Fibroblast of lung (primary cell): ENCODE measurements around the gene BTBD9.

ENCODE experiments used
- EZH2 ChIP-seq: IDR thresholded peaks from 2 replicates; pipeline ENCODE4 v1.5.1; 2012; ENCODE audit warnings: low read length, control low read depth, mild to moderate bottlenecking; ENCODE audit errors: missing control alignments
- TF ChIP-seq, protein P1 (sequence below), 2 donors: IDR thresholded peaks in 1 of 2; conservative IDR thresholded peaks in 1 of 2; 1 replicate in 1 of 2; 2 replicates in 1 of 2; pipeline ENCODE4 v1.5.1; 2011 to 2012; ENCODE audit warnings: low read length in 2 of 2, control low read depth in 1 of 2, inconsistent platforms in 1 of 2, low read depth in 1 of 2, mild to moderate bottlenecking in 1 of 2

DNA sequence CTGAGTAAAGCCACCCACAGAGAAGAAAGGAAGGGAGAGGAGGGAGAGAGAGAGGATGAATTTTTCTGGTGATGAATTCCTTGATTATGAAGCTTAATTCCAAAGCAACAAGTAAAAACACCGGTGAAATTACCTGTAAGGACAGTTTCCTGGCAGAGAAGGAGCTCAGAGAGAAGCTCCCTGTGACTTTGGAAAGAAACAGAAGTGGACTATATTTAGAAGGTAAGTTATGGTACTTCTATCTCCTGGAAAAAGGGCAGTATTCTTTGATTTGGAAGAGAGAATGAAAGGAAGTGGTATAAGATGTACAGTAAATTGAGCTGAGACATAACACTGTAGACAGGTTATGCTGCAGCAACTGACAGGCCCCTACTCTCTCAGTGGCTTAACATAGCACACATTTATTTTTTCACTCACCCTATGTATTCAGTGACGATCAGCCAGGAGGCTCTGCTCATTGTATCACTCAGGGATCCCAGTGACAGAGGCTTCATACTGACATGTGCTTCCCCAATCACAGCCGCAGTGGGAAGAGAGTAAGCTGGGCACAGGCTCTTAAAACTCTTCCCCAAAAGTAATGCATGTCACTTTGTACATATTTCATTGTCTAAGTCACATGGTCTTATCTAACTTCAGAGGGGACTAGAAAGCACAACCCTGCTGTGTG is 349.5 kb downstream of the BTBD9 start:
- TF ChIP-seq, protein P1, sequence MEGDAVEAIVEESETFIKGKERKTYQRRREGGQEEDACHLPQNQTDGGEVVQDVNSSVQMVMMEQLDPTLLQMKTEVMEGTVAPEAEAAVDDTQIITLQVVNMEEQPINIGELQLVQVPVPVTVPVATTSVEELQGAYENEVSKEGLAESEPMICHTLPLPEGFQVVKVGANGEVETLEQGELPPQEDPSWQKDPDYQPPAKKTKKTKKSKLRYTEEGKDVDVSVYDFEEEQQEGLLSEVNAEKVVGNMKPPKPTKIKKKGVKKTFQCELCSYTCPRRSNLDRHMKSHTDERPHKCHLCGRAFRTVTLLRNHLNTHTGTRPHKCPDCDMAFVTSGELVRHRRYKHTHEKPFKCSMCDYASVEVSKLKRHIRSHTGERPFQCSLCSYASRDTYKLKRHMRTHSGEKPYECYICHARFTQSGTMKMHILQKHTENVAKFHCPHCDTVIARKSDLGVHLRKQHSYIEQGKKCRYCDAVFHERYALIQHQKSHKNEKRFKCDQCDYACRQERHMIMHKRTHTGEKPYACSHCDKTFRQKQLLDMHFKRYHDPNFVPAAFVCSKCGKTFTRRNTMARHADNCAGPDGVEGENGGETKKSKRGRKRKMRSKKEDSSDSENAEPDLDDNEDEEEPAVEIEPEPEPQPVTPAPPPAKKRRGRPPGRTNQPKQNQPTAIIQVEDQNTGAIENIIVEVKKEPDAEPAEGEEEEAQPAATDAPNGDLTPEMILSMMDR (conservative IDR thresholded peaks at IDR 0.05 in 1 of 2, IDR thresholded peaks at IDR 0.05 in 1 of 2; ENCODE audit: low read depth in 1 of 2, low read length in 2 of 2): no peak
- TF ChIP-seq EZH2: no peak
